ENCODE data around the gene ZNF862. TPM values are rescaled to one million over a fixed set of nuclear protein-coding genes. Genes with fewer than 3 reads are reported as not detected.

ZNF862 gene
- total RNA-seq, 1 experiment from 2014 or later: 42.4 TPM

GRCh38 chr7:149878523-149878921 is 40.3 kb downstream of the ZNF862 start:
- Histone ChIP-seq H3K27me3 (ENCODE audit: insufficient read depth, low read depth) (no peaks in the 10 kb centered on the region), H3K4me2 (no peak overlapping the region), H4K20me1 (ENCODE audit: insufficient read depth) (no peaks in the 10 kb centered on the region), H3K4me1 (replicated peaks; ENCODE audit: insufficient read depth) (no peaks in the 10 kb centered on the region; the same call in 1 of the 2 replicates), H3K9me3 (ENCODE audit: insufficient read depth, low read depth) (no peaks in the 10 kb centered on the region), H3K36me3 (ENCODE audit: low read depth) (no peaks in the 10 kb centered on the region), H2AFZ (no peak overlapping the region), H3K27ac (no peak overlapping the region), H3K79me2 (ENCODE audit: low read depth) (no peaks in the 10 kb centered on the region), H3F3A (ENCODE audit: insufficient read depth, low read depth) (no peaks in the 10 kb centered on the region), H3K9me2 (ENCODE audit: insufficient read depth) (no peaks in the 10 kb centered on the region), H3K4me3 (no peak overlapping the region)
- ChIA-PET POLR2A (ENCODE audit: unreplicated experiment) (no interaction called here), CTCF (no interaction called here)
- intact Hi-C loops (cut with micrococcal nuclease; ENCODE audit: unreplicated experiment): loop anchor here (10.0 kb wide), 1 partner anchor 254 kb away; no protein-coding TSS in a partner anchor
- DNase-seq: no peak
- TF ChIP-seq EZH2 (IDR thresholded peaks at IDR 0.05; ENCODE audit: low read depth): no peak
- TF ChIP-seq, protein P1, sequence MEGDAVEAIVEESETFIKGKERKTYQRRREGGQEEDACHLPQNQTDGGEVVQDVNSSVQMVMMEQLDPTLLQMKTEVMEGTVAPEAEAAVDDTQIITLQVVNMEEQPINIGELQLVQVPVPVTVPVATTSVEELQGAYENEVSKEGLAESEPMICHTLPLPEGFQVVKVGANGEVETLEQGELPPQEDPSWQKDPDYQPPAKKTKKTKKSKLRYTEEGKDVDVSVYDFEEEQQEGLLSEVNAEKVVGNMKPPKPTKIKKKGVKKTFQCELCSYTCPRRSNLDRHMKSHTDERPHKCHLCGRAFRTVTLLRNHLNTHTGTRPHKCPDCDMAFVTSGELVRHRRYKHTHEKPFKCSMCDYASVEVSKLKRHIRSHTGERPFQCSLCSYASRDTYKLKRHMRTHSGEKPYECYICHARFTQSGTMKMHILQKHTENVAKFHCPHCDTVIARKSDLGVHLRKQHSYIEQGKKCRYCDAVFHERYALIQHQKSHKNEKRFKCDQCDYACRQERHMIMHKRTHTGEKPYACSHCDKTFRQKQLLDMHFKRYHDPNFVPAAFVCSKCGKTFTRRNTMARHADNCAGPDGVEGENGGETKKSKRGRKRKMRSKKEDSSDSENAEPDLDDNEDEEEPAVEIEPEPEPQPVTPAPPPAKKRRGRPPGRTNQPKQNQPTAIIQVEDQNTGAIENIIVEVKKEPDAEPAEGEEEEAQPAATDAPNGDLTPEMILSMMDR (conservative IDR thresholded peaks at IDR 0.05): no peak
- BruUV-seq (replicated peaks): no TSS peak

GRCh38 chr7:149879271-149879743 is 41.1 kb downstream of the ZNF862 start:
- H3K79me2 ChIP-seq (ENCODE audit: low read depth): no peaks in the 10 kb centered on the region

GRCh38 chr7:149879766-149880637 is 41.8 kb downstream of the ZNF862 start:
- no peaks in the 10 kb centered on the region for H3F3A ChIP-seq (ENCODE audit: insufficient read depth, low read depth)
- no peaks in the 10 kb centered on the region for H3K27me3 ChIP-seq (ENCODE audit: insufficient read depth, low read depth)
- H3K9me3 ChIP-seq (ENCODE audit: insufficient read depth, low read depth): no peaks in the 10 kb centered on the region
- no peak for DNase-seq
- intact Hi-C loops (cut with micrococcal nuclease; ENCODE audit: unreplicated experiment): loop anchor here (10.0 kb wide), 1 partner anchor 255 kb away; no protein-coding TSS in a partner anchor
- no peak overlapping the region for H3K4me3 ChIP-seq
- no peaks in the 10 kb centered on the region for H3K4me1 ChIP-seq (replicated peaks; ENCODE audit: insufficient read depth)
- no peak overlapping the region for H3K4me2 ChIP-seq
- no peaks in the 10 kb centered on the region for H3K9me2 ChIP-seq (ENCODE audit: insufficient read depth)
- H3K79me2 ChIP-seq (ENCODE audit: low read depth): no peaks in the 10 kb centered on the region
- ChIA-PET CTCF (interaction anchor here (0.7 kb wide), 1 partner anchor 95 kb away, joined by 3 read pairs; no protein-coding TSS in a partner anchor), POLR2A (ENCODE audit: unreplicated experiment) (no interaction called here)
- no peak for TF ChIP-seq EZH2 (IDR thresholded peaks at IDR 0.05; ENCODE audit: low read depth)
- TF ChIP-seq, protein P1 (conservative IDR thresholded peaks at IDR 0.05): no peak
- H4K20me1 ChIP-seq (ENCODE audit: insufficient read depth): no peaks in the 10 kb centered on the region
- H2AFZ ChIP-seq: no peak overlapping the region
- H3K27ac ChIP-seq: no peak overlapping the region
- BruUV-seq (replicated peaks): no TSS peak
- H3K36me3 ChIP-seq (ENCODE audit: low read depth): no peaks in the 10 kb centered on the region

More at GRCh38 chr7:149879271-149879743, 41.1 kb downstream of the ZNF862 start:
- no peak for DNase-seq
- Histone ChIP-seq H3K27me3 (ENCODE audit: insufficient read depth, low read depth) (no peaks in the 10 kb centered on the region), H3K4me1 (replicated peaks; ENCODE audit: insufficient read depth) (no peaks in the 10 kb centered on the region; the same call in 1 of the 2 replicates), H3K9me3 (ENCODE audit: insufficient read depth, low read depth) (no peaks in the 10 kb centered on the region), H3K36me3 (ENCODE audit: low read depth) (no peaks in the 10 kb centered on the region), H3F3A (ENCODE audit: insufficient read depth, low read depth) (no peaks in the 10 kb centered on the region), H4K20me1 (ENCODE audit: insufficient read depth) (no peaks in the 10 kb centered on the region), H3K4me3 (no peak overlapping the region), H3K9me2 (ENCODE audit: insufficient read depth) (no peaks in the 10 kb centered on the region), H3K27ac (no peak overlapping the region), H3K4me2 (no peak overlapping the region), H2AFZ (no peak overlapping the region)
- intact Hi-C loops (cut with micrococcal nuclease; ENCODE audit: unreplicated experiment): loop anchor here (10.0 kb wide), 1 partner anchor 255 kb away; no protein-coding TSS in a partner anchor
- BruUV-seq (replicated peaks): no TSS peak
- TF ChIP-seq, protein P1 (conservative IDR thresholded peaks at IDR 0.05): no peak
- TF ChIP-seq EZH2 (IDR thresholded peaks at IDR 0.05; ENCODE audit: low read depth): no peak
- ChIA-PET POLR2A (ENCODE audit: unreplicated experiment) (no interaction called here), CTCF (no interaction called here)
